NCI-H2171 (cell line): ENCODE measurements around the gene HADHB.

ENCODE experiments used
- DNase-seq: peaks from one replicate; lab custom pipeline; 2025; lab: John Stamatoyannopoulos, UW

Gene HADHB

GRCh38 chr2:26244309-26245230 is at the start of gene HADHB, which contains the start of gene HADHA:
TSS of gene HADHB (plus strand) at chr2:26244939. CDS start at chr2:26254255, 9,316 bp downstream.
TSS of gene HADHA (minus strand) at chr2:26244632. CDS start at chr2:26244596, 36 bp downstream.
- DNase-seq, result peak; percentile 81

GRCh38 chr2:26195040-26195984 is 49.4 kb upstream of the HADHB start:
- no peak for DNase-seq

GRCh38 chr2:26196683-26197418 is 47.9 kb upstream of the HADHB start:
- no peak for DNase-seq

GRCh38 chr2:26197516-26197915 is 47.2 kb upstream of the HADHB start:
- DNase-seq, result no peak

GRCh38 chr2:26202981-26203490 is 41.7 kb upstream of the HADHB start:
- no peak for DNase-seq

- no peak for DNase-seq
Observed at GRCh38 chr2:26203906-26204305, 40.8 kb upstream of the HADHB start.

- DNase-seq, result no peak
Observed at GRCh38 chr2:26212011-26212410, 32.7 kb upstream of the HADHB start.

GRCh38 chr2:26214759-26215158 is 30.0 kb upstream of the HADHB start:
- no peak for DNase-seq

GRCh38 chr2:26215833-26216232 is 28.9 kb upstream of the HADHB start:
- no peak for DNase-seq

- no peak for DNase-seq
Observed at GRCh38 chr2:26216587-26216986, 28.2 kb upstream of the HADHB start.

- no peak for DNase-seq
Observed at GRCh38 chr2:26217720-26218119, 27.0 kb upstream of the HADHB start.

- peak; percentile 3 for DNase-seq
Observed at GRCh38 chr2:26223018-26223417, 21.7 kb upstream of the HADHB start.

GRCh38 chr2:26224095-26224494 is 20.6 kb upstream of the HADHB start:
- DNase-seq, result no peak

GRCh38 chr2:26229595-26229994 is 15.1 kb upstream of the HADHB start:
- DNase-seq, result no peak

GRCh38 chr2:26230806-26231205 is 13.9 kb upstream of the HADHB start:
- no peak for DNase-seq

GRCh38 chr2:26235089-26235488 is 9.7 kb upstream of the HADHB start:
- DNase-seq, result no peak

- no peak for DNase-seq
Observed at GRCh38 chr2:26237868-26238267, 6.9 kb upstream of the HADHB start.

- DNase-seq, result no peak
Observed at GRCh38 chr2:26238311-26238958, 6.3 kb upstream of the HADHB start.

- DNase-seq, result no peak
Observed at GRCh38 chr2:26241928-26242436, 2.8 kb upstream of the HADHB start.

- no peak for DNase-seq
Observed at GRCh38 chr2:26243470-26244308, 1.1 kb upstream of the HADHB start.
